Suprapubic skin (tissue), 4 donors: ENCODE results near the gene USP14. TPM values are rescaled to one million over a fixed set of nuclear protein-coding genes. Genes with fewer than 3 reads are reported as not detected.
"Not testable (repeated sequence)": the region's sequence is repeated elsewhere in the genome, so short reads cannot be mapped to it uniquely, and the experiment has no call there.

Experiments
- DNase-seq, 2 donors: peaks; one replicate each; pipeline ENCODE4 v3.0.0-alpha.2; 2019; ENCODE audit warnings: low spot score in 2 of 2
- H3K27ac ChIP-seq: fragments of 200-600 bp; sonication (generic); one replicate; pipeline ENCODE4 v1.5.1; 2019
- H3K27me3 ChIP-seq: fragments of 200-600 bp; sonication (generic); one replicate; pipeline ENCODE4 v1.5.1; 2019
- H3K36me3 ChIP-seq: fragments of 200-600 bp; sonication (generic); one replicate; pipeline ENCODE4 v1.5.1; 2019
- H3K4me1 ChIP-seq: fragments of 200-600 bp; sonication (generic); one replicate; pipeline ENCODE4 v1.5.1; 2019
- H3K4me3 ChIP-seq: fragments of 200-600 bp; sonication (generic); one replicate; pipeline ENCODE4 v1.5.1; 2019; ENCODE audit warnings: mild to moderate bottlenecking
- H3K9me3 ChIP-seq: fragments of 200-600 bp; sonication (generic); one replicate; pipeline ENCODE4 v1.5.1; 2019
- CTCF ChIP-seq, 2 donors: fragments of 200-600 bp in 1 of 2; fragments of 450-650 bp in 1 of 2; sonication (generic) in 1 of 2; IDR thresholded peaks; one replicate each; pipeline ENCODE4 v1.5.1; 2016 to 2019; ENCODE audit warnings: antibody characterized with exemption in 2 of 2, mild to moderate bottlenecking in 1 of 2, moderate library complexity in 1 of 2
- EP300 ChIP-seq: sonication (generic); formaldehyde crosslinking; IDR thresholded peaks from one replicate; pipeline ENCODE4 v1.6.1; 2017; ENCODE audit warnings: antibody characterized with exemption
- POLR2A ChIP-seq, 2 donors: fragments of 450-650 bp; IDR thresholded peaks; one replicate each; pipeline ENCODE4 v1.6.1; 2017; ENCODE audit warnings: antibody characterized with exemption in 2 of 2, mild to moderate bottlenecking in 2 of 2, moderate library complexity in 2 of 2
- POLR2AphosphoS5 ChIP-seq, 3 donors: sonication (generic); formaldehyde crosslinking; IDR thresholded peaks; one replicate each; pipeline ENCODE4 v1.6.1; 2017; ENCODE audit warnings: antibody characterized with exemption in 3 of 3
- WGBS: methylation state at CpG from one replicate; pipeline ENCODE4 v1.1.5; 2018; 5-methylcytosine and 5-hydroxymethylcytosine counted together
- total RNA-seq, 4 donors: library from RNA; depleted of rRNA; stranded (reverse); fragments of >200 nt; gene quantifications; one replicate each; pipeline ENCODE4 v1.1.0, GENCODE V29; 2016

The USP14 gene
- total RNA-seq, 4 donors from 2014 or later = 19.7 to 31.4 (median 27.9) TPM

GRCh38 chr18:135045-135444 lies 23.3 kb upstream of the USP14 start:
- Histone ChIP-seq H3K9me3 (no peaks in the 10 kb centered on the region), H3K4me3 (no peak overlapping the region), H3K4me1 (no peaks in the 10 kb centered on the region), H3K27ac (no peak overlapping the region), H3K36me3 (no peaks in the 10 kb centered on the region), H3K27me3 (no peaks in the 10 kb centered on the region)
- TF ChIP-seq EP300 (no peak), POLR2AphosphoS5 (IDR thresholded peaks at IDR 0.05) (no peak), POLR2A (IDR thresholded peaks at IDR 0.05) (no peak), CTCF (IDR thresholded peaks at IDR 0.05) (no peak)
- 42% methylated on average over 1 of the region's 1 CpG for WGBS
- DNase-seq = no peak

- Histone ChIP-seq H3K27me3 (no peaks in the 10 kb centered on the region), H3K4me1 (no peaks in the 10 kb centered on the region), H3K4me3 (no peak overlapping the region), H3K27ac (no peak overlapping the region), H3K36me3 (no peaks in the 10 kb centered on the region), H3K9me3 (no peaks in the 10 kb centered on the region)
- WGBS = 69% methylated on average over 7 of the region's 7 CpGs
- TF ChIP-seq POLR2A (IDR thresholded peaks at IDR 0.05) = no peak
- no peak for TF ChIP-seq POLR2AphosphoS5 (IDR thresholded peaks at IDR 0.05)
- no peak for TF ChIP-seq EP300
- TF ChIP-seq CTCF (IDR thresholded peaks at IDR 0.05) = no peak
- DNase-seq = no peak
Observed at GRCh38 chr18:136433-136832, 21.9 kb upstream of the USP14 start.

- 74% methylated on average over 5 of the region's 5 CpGs for WGBS
- H3K36me3 ChIP-seq = no peaks in the 10 kb centered on the region
- no peaks in the 10 kb centered on the region for H3K4me1 ChIP-seq
- DNase-seq = no peak
- no peaks in the 10 kb centered on the region for H3K9me3 ChIP-seq
- TF ChIP-seq POLR2AphosphoS5 (IDR thresholded peaks at IDR 0.05) (no peak), POLR2A (IDR thresholded peaks at IDR 0.05) (no peak), EP300 (no peak), CTCF (IDR thresholded peaks at IDR 0.05) (no peak)
- no peak overlapping the region for H3K27ac ChIP-seq
- no peaks in the 10 kb centered on the region for H3K27me3 ChIP-seq
- H3K4me3 ChIP-seq = no peak overlapping the region
Observed at GRCh38 chr18:137327-137726, 21.0 kb upstream of the USP14 start.

GRCh38 chr18:140670-141266 lies 17.6 kb upstream of the USP14 start:
- no peak overlapping the region for H3K27ac ChIP-seq
- H3K36me3 ChIP-seq = no peaks in the 10 kb centered on the region
- peaks cover 3% of the 10 kb centered on the region for H3K27me3 ChIP-seq
- DNase-seq = no peak
- no peaks in the 10 kb centered on the region for H3K9me3 ChIP-seq
- H3K4me3 ChIP-seq = no peak overlapping the region
- WGBS = 86% methylated on average over 7 of the region's 7 CpGs
- H3K4me1 ChIP-seq = no peaks in the 10 kb centered on the region
- TF ChIP-seq EP300 (no peak), POLR2AphosphoS5 (IDR thresholded peaks at IDR 0.05) (no peak), CTCF (IDR thresholded peaks at IDR 0.05) (no peak), POLR2A (IDR thresholded peaks at IDR 0.05) (no peak)

- DNase-seq, H3K9me3 ChIP-seq, H3K4me3 ChIP-seq, H3K4me1 ChIP-seq, H3K27me3 ChIP-seq, H3K27ac ChIP-seq, H3K36me3 ChIP-seq: not testable (repeated sequence)
- WGBS = 84% methylated on average over 7 of the region's 7 CpGs
Observed at GRCh38 chr18:142624-143296, 15.6 kb upstream of the USP14 start.
